CD4-positive, alpha-beta T cell treated with Interferon alpha-2 for 1 hour (primary cell): Measurements from ENCODE around the gene CD300A.

Source experiments
- DNase-seq, 2 donors: peaks; one replicate each; pipeline ENCODE4 v3.0.0-alpha.2; 2020 to 2022

CD300A gene

GRCh38 chr17:74522381-74523105, 56.1 kb downstream of the CD300A start:
- no peak for DNase-seq

- no peak for DNase-seq
Observed at GRCh38 chr17:74523308-74523707, 56.9 kb downstream of the CD300A start.

GRCh38 chr17:74524653-74525464, 58.4 kb downstream of the CD300A start:
- DNase-seq: no peak

- no peak for DNase-seq
Observed at GRCh38 chr17:74525465-74525725, 59.0 kb downstream of the CD300A start.

- DNase-seq: no peak
Observed at GRCh38 chr17:74525781-74526288, 59.4 kb downstream of the CD300A start.

GRCh38 chr17:74526681-74527080, 60.2 kb downstream of the CD300A start:
- DNase-seq: no peak

- no peak for DNase-seq
Observed at GRCh38 chr17:74527081-74527480, 60.6 kb downstream of the CD300A start.

GRCh38 chr17:74527756-74528155, 61.3 kb downstream of the CD300A start:
- DNase-seq: no peak

- peak; percentile 31 to 73 for DNase-seq
Observed at GRCh38 chr17:74528491-74529199, 62.2 kb downstream of the CD300A start.

- no peak for DNase-seq
Observed at GRCh38 chr17:74529243-74529642, 62.8 kb downstream of the CD300A start.

- no peak for DNase-seq
Observed at GRCh38 chr17:74530831-74531150, 64.4 kb downstream of the CD300A start.

GRCh38 chr17:74531231-74531761, 64.9 kb downstream of the CD300A start, which contains the start of gene CD300LB:
CD300LB (minus strand) TSS chr17:74531475; CDS start chr17:74531350, 125 bp downstream.
- DNase-seq: no peak

GRCh38 chr17:74532115-74532514, 65.7 kb downstream of the CD300A start:
- peak; percentile 42 to 78 for DNase-seq
